Lower lobe of right lung (tissue), 2 donors: ENCODE measurements around the gene ACBD6. TPM values are rescaled to one million over a fixed set of nuclear protein-coding genes. Genes with fewer than 3 reads are reported as not detected.

ENCODE experiments used
- ATAC-seq, 2 donors: fragments of 200-7000 bp; cut with Tn5 transposase; one replicate each; pipeline ENCODE4 v1.9.1; 2020 to 2022; ENCODE audit warnings: mild to moderate bottlenecking in 2 of 2, moderate library complexity in 2 of 2
- DNase-seq: peaks from one replicate; pipeline ENCODE4 v3.0.0-alpha.2; 2020
- H3K27ac ChIP-seq: fragments of 200-600 bp; one replicate; pipeline ENCODE4 v1.8.0; 2022
- H3K27me3 ChIP-seq: fragments of 200-600 bp; one replicate; pipeline ENCODE4 v1.8.0; 2022; ENCODE audit warnings: low read depth
- H3K36me3 ChIP-seq: fragments of 200-600 bp; one replicate; pipeline ENCODE4 v1.8.0; 2022; ENCODE audit warnings: mild to moderate bottlenecking
- H3K4me1 ChIP-seq: fragments of 200-600 bp; one replicate; pipeline ENCODE4 v1.8.0; 2022
- H3K4me3 ChIP-seq: fragments of 200-600 bp; one replicate; pipeline ENCODE4 v1.8.0; 2022; ENCODE audit warnings: mild to moderate bottlenecking
- H3K9me3 ChIP-seq: fragments of 200-600 bp; one replicate; pipeline ENCODE4 v1.8.0; 2022
- CTCF ChIP-seq: fragments of 200-600 bp; IDR thresholded peaks from one replicate; pipeline ENCODE4 v1.8.0; 2022; ENCODE audit warnings: antibody characterized with exemption, mild to moderate bottlenecking
- intact Hi-C: fragments of 100-400 bp; cut with DNase I; formaldehyde crosslinking; loops from one replicate; pipeline ENCODE4 v1.11.0; 2022
- total RNA-seq: library from RNA; stranded (reverse); fragmentation: NEBNext Ultra II Directional; extraction: Animal tissue kit (Norgen Biotek cat#: 25700); gene quantifications from one replicate; pipeline ENCODE4 v1.2.1, GENCODE V29; 2021
- donor health status: DM: no; HTN: yes; CAD: no; lungs with severe emphysema.

The ACBD6 gene
- total RNA-seq, 1 donor from 2014 or later, result 37.4 TPM

GRCh38 chr1:180380259-180381183, 121.9 kb downstream of the ACBD6 start:
- no peak for TF ChIP-seq CTCF
- Histone ChIP-seq H3K4me1 (no peaks in the 10 kb centered on the region), H3K27me3 (no peaks in the 10 kb centered on the region), H3K27ac (no peak overlapping the region), H3K4me3 (no peak overlapping the region), H3K36me3 (no peaks in the 10 kb centered on the region), H3K9me3 (peaks cover 57% of the 10 kb centered on the region)
- no peak for ATAC-seq
- no peak for DNase-seq
- intact Hi-C loops, result no loop called here

GRCh38 chr1:180376800-180377199, 125.6 kb downstream of the ACBD6 start:
- no peaks in the 10 kb centered on the region for H3K36me3 ChIP-seq
- DNase-seq, result no peak
- H3K4me1 ChIP-seq, result no peaks in the 10 kb centered on the region
- H3K4me3 ChIP-seq, result no peak overlapping the region
- no peaks in the 10 kb centered on the region for H3K27me3 ChIP-seq
- intact Hi-C loops, result no loop called here
- no peak overlapping the region for H3K27ac ChIP-seq
- H3K9me3 ChIP-seq, result peaks cover 37% of the 10 kb centered on the region
- ATAC-seq, result no peak
- TF ChIP-seq CTCF, result no peak

GRCh38 chr1:180376253-180376652, 126.1 kb downstream of the ACBD6 start:
- no peak for ATAC-seq
- no peak for DNase-seq
- Histone ChIP-seq H3K27ac (no peak overlapping the region), H3K4me1 (no peaks in the 10 kb centered on the region), H3K27me3 (no peaks in the 10 kb centered on the region), H3K9me3 (peaks cover 33% of the 10 kb centered on the region), H3K4me3 (no peak overlapping the region), H3K36me3 (no peaks in the 10 kb centered on the region)
- no peak for TF ChIP-seq CTCF
- intact Hi-C loops, result no loop called here

- Histone ChIP-seq H3K4me3 (no peak overlapping the region), H3K27ac (no peak overlapping the region), H3K9me3 (peaks cover 5% of the 10 kb centered on the region), H3K36me3 (no peaks in the 10 kb centered on the region), H3K4me1 (no peaks in the 10 kb centered on the region), H3K27me3 (no peaks in the 10 kb centered on the region)
- no peak for ATAC-seq
- DNase-seq, result no peak
- no peak for TF ChIP-seq CTCF
- intact Hi-C loops, result no loop called here
Measured at GRCh38 chr1:180372728-180373127, 129.6 kb downstream of the ACBD6 start.

GRCh38 chr1:180370597-180370996, 131.8 kb downstream of the ACBD6 start:
- H3K4me1 ChIP-seq, result no peaks in the 10 kb centered on the region
- ATAC-seq, result no peak
- intact Hi-C loops, result no loop called here
- no peaks in the 10 kb centered on the region for H3K27me3 ChIP-seq
- H3K36me3 ChIP-seq, result no peaks in the 10 kb centered on the region
- DNase-seq, result no peak
- no peak overlapping the region for H3K4me3 ChIP-seq
- no peak for TF ChIP-seq CTCF
- no peak overlapping the region for H3K27ac ChIP-seq
- no peaks in the 10 kb centered on the region for H3K9me3 ChIP-seq
